D341Med (cell line): ENCODE measurements around the gene OR6C76.
"Not testable (repeated sequence)": the region's sequence is repeated elsewhere in the genome, so short reads cannot be mapped to it uniquely, and the experiment has no call there.

Experiments
- DNase-seq: peaks from one replicate; pipeline ENCODE4 v3.0.0; 2012; ENCODE audit warnings: low spot score

The OR6C76 gene

DNA sequence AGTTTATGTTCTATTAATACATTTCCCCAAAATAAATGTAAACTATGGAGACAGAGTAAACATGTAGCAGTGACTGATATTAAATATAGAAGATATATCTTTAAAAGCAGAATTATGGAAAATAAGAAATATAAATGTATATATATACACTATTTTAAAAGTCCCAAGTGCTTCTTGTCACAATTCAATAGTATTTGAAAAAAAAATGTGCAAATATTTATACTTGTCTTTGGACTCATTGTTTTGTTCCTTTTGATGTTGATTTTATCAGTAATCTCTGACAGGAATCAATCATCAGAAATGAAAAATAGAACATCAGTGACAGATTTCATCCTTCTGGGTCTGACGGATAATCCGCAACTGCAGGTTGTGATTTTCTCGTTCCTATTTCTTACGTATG is at the start of gene OR6C76:
Gene OR6C76 (plus strand): TSS at position 301 of the 400 bp plus-strand sequence. CDS start 0 bp downstream, at position 301.
- no peak for DNase-seq

DNA sequence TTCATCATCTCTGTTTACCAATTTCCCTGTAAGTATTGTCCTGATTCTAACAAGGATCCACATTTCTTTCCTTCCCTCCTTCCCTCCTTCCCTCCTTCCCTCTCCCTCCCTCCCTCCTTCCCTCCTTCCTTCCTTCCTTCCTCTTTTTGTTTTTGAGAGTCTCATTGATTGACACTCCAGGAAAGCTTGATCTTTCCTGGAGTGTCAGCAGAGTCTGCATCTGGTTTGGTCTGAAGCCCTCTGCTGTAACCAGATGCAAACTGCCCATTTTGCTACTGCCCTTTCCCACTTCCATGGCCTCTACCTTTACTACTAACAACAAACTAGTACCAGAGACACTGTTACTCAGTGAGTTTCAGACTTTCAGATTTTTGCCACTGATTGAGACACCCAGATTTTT is 40.2 kb upstream of the OR6C76 start:
- no peak for DNase-seq

GRCh38 chr12:55392032-55392795 is 33.8 kb upstream of the OR6C76 start:
- DNase-seq: peak; percentile 17

- DNase-seq: no peak
These were observed 29.7 kb upstream of the OR6C76 start for GRCh38 chr12:55396326-55396725.

- DNase-seq: no peak
These were observed 25.8 kb upstream of the OR6C76 start, which contains the start of gene OR6C65 for GRCh38 chr12:55400229-55400628. TSS of gene OR6C65 (plus strand) at chr12:55400529. CDS start at chr12:55400529, 0 bp downstream.

- no peak for DNase-seq
These were observed 18.2 kb upstream of the OR6C76 start for GRCh38 chr12:55407866-55408265.

DNA sequence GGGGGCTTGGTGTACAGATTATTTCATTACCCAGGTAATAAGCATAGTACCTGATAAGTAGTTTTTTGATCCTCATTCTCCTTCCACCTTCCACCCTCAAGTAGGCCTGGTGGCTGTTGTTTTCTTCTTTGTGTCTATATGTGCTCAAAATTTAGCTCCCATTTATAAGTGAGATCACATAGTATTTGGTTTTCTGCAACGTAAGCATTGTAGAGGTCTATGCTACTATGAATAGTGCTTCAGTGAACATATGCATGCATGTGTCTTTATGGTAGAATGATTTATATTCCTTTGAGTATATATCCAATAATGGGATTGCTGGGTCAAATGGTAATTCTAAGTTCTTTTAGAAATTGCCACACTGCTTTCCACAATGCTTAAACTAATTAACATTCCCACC is 16.9 kb upstream of the OR6C76 start:
- not testable (repeated sequence) for DNase-seq

- DNase-seq: not testable (repeated sequence)
These were observed 13.9 kb upstream of the OR6C76 start for GRCh38 chr12:55412138-55412537.

GRCh38 chr12:55413498-55414388 is 12.3 kb upstream of the OR6C76 start:
- not testable (repeated sequence) for DNase-seq

DNA sequence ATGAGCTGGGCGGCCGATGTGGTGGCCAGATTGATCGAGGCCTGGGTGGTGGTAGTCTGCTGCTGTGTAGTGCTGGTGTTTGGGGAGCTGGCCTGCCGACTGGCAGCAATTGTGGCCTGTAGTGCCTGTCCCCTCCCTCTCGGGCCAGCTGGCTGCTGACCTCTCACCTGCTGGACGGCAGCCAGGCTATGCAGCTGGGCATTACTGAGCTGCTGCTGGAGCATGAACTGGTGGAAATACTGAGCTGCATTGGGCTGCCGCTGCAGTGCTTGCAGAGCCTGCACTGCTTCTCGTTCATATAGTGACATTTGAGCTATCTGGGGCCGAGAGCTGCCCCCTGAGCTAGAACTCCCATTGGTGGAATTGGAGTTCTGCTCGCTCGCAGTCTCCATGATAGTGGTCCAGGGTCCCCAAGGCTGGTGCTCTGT is 11.6 kb upstream of the OR6C76 start:
- not testable (repeated sequence) for DNase-seq

- DNase-seq: not testable (repeated sequence)
These were observed 11.2 kb upstream of the OR6C76 start for GRCh38 chr12:55414889-55415288.

- no peak for DNase-seq
These were observed 9.1 kb upstream of the OR6C76 start for GRCh38 chr12:55416961-55417360.

DNA sequence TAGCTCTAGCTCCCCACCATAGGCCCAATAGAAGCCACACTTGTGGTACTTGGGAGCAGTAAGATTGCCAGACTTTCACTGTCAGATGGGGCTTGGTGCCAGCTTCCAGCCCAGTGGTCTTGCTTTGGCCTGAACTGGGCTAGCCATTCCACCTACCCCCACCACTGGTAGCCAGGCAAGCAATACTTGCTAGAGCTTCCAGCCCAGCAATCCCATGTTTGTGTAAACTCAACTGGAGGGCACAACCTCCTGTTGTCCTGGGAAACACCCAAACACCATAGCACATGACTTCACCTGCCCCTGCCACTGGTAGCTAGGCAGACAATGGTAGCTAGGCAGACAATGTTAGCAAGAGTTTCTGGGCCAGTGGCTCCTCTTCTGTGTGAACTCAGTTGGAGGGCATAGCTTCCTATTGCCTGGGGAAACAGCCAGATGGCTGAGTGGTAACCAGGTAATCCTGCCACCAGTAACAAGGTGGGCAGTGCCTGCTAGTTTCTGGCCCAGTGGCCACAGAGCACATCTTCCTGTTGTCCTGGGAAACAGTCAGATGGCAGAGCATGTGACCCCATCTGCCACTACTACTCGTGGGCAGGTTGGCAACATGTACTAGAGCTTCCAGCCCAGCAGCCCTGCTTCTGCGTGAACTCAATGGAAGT is 5.6 kb upstream of the OR6C76 start:
- DNase-seq: no peak

GRCh38 chr12:55428331-55429243 is 2.5 kb downstream of the OR6C76 start:
- DNase-seq: no peak

GRCh38 chr12:55441233-55441632 is 15.2 kb downstream of the OR6C76 start:
- DNase-seq: not testable (repeated sequence)

- no peak for DNase-seq
These were observed 17.7 kb downstream of the OR6C76 start, which contains the start of gene OR6C2 for GRCh38 chr12:55443776-55444175. TSS of gene OR6C2 (plus strand) at chr12:55444076. CDS start at chr12:55452214, 8,138 bp downstream.

- DNase-seq: no peak
These were observed 19.3 kb downstream of the OR6C76 start for GRCh38 chr12:55445357-55445756.

DNA sequence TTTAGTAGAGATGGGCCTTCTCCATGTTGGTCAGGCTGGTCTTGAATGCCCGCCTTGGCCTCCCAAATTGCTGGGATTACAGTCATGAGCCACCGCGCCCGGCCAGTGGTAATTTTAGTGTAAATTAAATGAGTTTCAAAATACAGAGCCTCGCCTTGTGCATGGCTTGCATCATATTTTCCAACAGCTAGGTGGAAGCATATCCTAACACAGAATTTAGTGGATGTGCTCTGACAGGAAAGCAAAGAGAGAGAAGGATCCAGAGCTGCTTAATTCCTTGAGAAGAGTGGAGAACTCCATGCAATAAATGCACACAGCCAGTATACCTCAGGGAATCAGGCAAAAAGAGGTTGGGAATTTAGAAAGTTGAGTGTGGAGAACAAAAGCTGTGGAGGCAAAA is 20.3 kb downstream of the OR6C76 start:
- DNase-seq: no peak

GRCh38 chr12:55448825-55449224 is 22.8 kb downstream of the OR6C76 start:
- DNase-seq: no peak

DNA sequence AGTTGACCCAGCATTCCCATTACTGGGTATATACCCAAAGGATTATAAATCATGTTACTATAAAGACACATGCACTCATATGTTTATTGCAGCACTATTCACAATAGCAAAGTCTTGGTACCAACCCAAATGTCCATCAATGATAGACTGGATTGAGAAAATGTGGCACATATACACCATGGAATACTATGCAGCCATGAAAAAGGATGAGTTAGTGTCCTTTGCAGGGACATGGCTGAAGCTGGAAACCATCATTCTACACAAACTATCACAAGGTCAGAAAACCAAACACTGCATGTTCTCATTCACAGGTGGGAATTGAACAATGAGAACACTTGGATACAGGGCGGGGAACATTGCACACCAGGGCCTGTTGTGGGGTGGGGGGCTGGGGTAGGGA is 38.9 kb downstream of the OR6C76 start:
- not testable (repeated sequence) for DNase-seq

DNA sequence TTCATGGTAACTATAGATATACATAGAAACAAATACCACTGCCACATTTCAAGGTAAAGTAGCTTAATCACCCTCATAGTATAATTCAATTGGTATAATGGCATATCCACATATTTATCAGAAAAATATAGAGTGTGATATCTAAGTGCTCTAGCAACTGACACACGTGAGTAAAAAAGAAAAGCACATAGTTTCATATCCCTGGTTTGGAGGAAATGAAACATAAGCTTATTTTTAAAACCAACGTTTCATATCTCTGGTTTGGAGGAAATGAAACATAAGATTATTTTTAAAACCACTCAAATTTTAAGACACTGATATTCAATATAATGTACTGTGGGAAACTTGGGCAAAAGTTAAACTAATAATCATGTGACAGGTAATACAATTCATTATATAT is 41.8 kb downstream of the OR6C76 start:
- no peak for DNase-seq
